ENCODE data around the gene DNAJC16. TPM values are rescaled to one million over a fixed set of nuclear protein-coding genes. Genes with fewer than 3 reads are reported as not detected.
"Not testable (repeated sequence)": the region's sequence is repeated elsewhere in the genome, so short reads cannot be mapped to it uniquely, and the experiment has no call there.

Gene DNAJC16
- polyA plus RNA-seq, 1 experiment, result 18.4 TPM

- CTCF ChIA-PET, result interaction anchor here (0.7 kb wide), 1 partner anchor 9 kb away, joined by 3 read pairs; no protein-coding TSS in a partner anchor
- no peak for DNase-seq (ENCODE audit: low read depth, low spot score)
- H3K27me3 ChIP-seq (ENCODE audit: control insufficient read depth, insufficient read depth, low read length), result no peaks in the 10 kb centered on the region
Measured at GRCh38 chr1:15483971-15484370, 42.7 kb upstream of the DNAJC16 start.

GRCh38 chr1:15484443-15484842 is 42.2 kb upstream of the DNAJC16 start:
- POLR2A ChIA-PET; H3K27ac ChIP-seq (ENCODE audit: low read depth, low read length); CTCF ChIA-PET; H3K27me3 ChIP-seq (ENCODE audit: control insufficient read depth, insufficient read depth, low read length); H3K9me3 ChIP-seq (ENCODE audit: control insufficient read depth, insufficient read depth, low read length); DNase-seq (ENCODE audit: low read depth, low spot score); H3K4me3 ChIP-seq (ENCODE audit: low read depth, low read length): not testable (repeated sequence)

More at GRCh38 chr1:15483971-15484370, 42.7 kb upstream of the DNAJC16 start:
- no peak overlapping the region for H3K4me3 ChIP-seq (ENCODE audit: low read depth, low read length)
- POLR2A ChIA-PET, result no interaction called here
- no peak for TF ChIP-seq CTCF (IDR thresholded peaks at IDR 0.05; ENCODE audit: low read depth, low read length)
- H3K27ac ChIP-seq (ENCODE audit: low read depth, low read length), result no peak overlapping the region
- no peaks in the 10 kb centered on the region for H3K9me3 ChIP-seq (ENCODE audit: control insufficient read depth, insufficient read depth, low read length)

GRCh38 chr1:15485636-15486035 is 41.0 kb upstream of the DNAJC16 start:
- no peak for TF ChIP-seq CTCF (IDR thresholded peaks at IDR 0.05; ENCODE audit: low read depth, low read length)
- Histone ChIP-seq H3K27me3 (ENCODE audit: control insufficient read depth, insufficient read depth, low read length) (no peaks in the 10 kb centered on the region), H3K27ac (ENCODE audit: low read depth, low read length) (no peak overlapping the region), H3K9me3 (ENCODE audit: control insufficient read depth, insufficient read depth, low read length) (no peaks in the 10 kb centered on the region), H3K4me3 (ENCODE audit: low read depth, low read length) (no peak overlapping the region)
- ChIA-PET CTCF (no interaction called here), POLR2A (no interaction called here)
- no peak for DNase-seq (ENCODE audit: low read depth, low spot score)

- H3K27me3 ChIP-seq (ENCODE audit: control insufficient read depth, insufficient read depth, low read length); H3K9me3 ChIP-seq (ENCODE audit: control insufficient read depth, insufficient read depth, low read length); DNase-seq (ENCODE audit: low read depth, low spot score); POLR2A ChIA-PET; H3K4me3 ChIP-seq (ENCODE audit: low read depth, low read length); H3K27ac ChIP-seq (ENCODE audit: low read depth, low read length): not testable (repeated sequence)
- CTCF ChIA-PET, result interaction anchor here (1.3 kb wide), 1 partner anchor 12 kb away, joined by 3 read pairs; no protein-coding TSS in a partner anchor
Measured at GRCh38 chr1:15486844-15487610, 39.6 kb upstream of the DNAJC16 start.

GRCh38 chr1:15488371-15488770 is 38.3 kb upstream of the DNAJC16 start:
- Histone ChIP-seq H3K27ac (ENCODE audit: low read depth, low read length) (no peak overlapping the region), H3K4me3 (ENCODE audit: low read depth, low read length) (no peak overlapping the region), H3K9me3 (ENCODE audit: control insufficient read depth, insufficient read depth, low read length) (no peaks in the 10 kb centered on the region), H3K27me3 (ENCODE audit: control insufficient read depth, insufficient read depth, low read length) (no peaks in the 10 kb centered on the region)
- TF ChIP-seq CTCF (IDR thresholded peaks at IDR 0.05; ENCODE audit: low read depth, low read length), result no peak
- ChIA-PET CTCF (no interaction called here), POLR2A (no interaction called here)
- no peak for DNase-seq (ENCODE audit: low read depth, low spot score)

GRCh38 chr1:15489052-15489736 is 37.5 kb upstream of the DNAJC16 start:
- CTCF ChIA-PET, result no interaction called here
- no peak for TF ChIP-seq CTCF (IDR thresholded peaks at IDR 0.05; ENCODE audit: low read depth, low read length)
- Histone ChIP-seq H3K9me3 (ENCODE audit: control insufficient read depth, insufficient read depth, low read length) (no peaks in the 10 kb centered on the region), H3K27me3 (ENCODE audit: control insufficient read depth, insufficient read depth, low read length) (no peaks in the 10 kb centered on the region), H3K27ac (ENCODE audit: low read depth, low read length) (no peak overlapping the region), H3K4me3 (ENCODE audit: low read depth, low read length) (no peak overlapping the region)
- POLR2A ChIA-PET, result no interaction called here
- DNase-seq (ENCODE audit: low read depth, low spot score), result no peak

GRCh38 chr1:15491010-15491409 is 35.6 kb upstream of the DNAJC16 start:
- CTCF ChIA-PET; DNase-seq (ENCODE audit: low read depth, low spot score); H3K27ac ChIP-seq (ENCODE audit: low read depth, low read length); POLR2A ChIA-PET; H3K9me3 ChIP-seq (ENCODE audit: control insufficient read depth, insufficient read depth, low read length); H3K27me3 ChIP-seq (ENCODE audit: control insufficient read depth, insufficient read depth, low read length); H3K4me3 ChIP-seq (ENCODE audit: low read depth, low read length): not testable (repeated sequence)

All from AG04450 (cell line).